ENCODE data around the gene RAB17.

The RAB17 gene, protein sequence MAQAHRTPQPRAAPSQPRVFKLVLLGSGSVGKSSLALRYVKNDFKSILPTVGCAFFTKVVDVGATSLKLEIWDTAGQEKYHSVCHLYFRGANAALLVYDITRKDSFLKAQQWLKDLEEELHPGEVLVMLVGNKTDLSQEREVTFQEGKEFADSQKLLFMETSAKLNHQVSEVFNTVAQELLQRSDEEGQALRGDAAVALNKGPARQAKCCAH

GRCh38 chr2:237590272-237591140 is at the start of gene RAB17:
Gene RAB17, minus strand, starts transcription at chr2:237590734. Its CDS starts 4,580 bp downstream, at chr2:237586154.
- in situ Hi-C loops (cut with MboI; ENCODE audit: low sequenced_read_pairs), result no loop called here

- in situ Hi-C loops (cut with MboI; ENCODE audit: low sequenced_read_pairs), result no loop called here
These were observed 49.3 kb upstream of the RAB17 start for GRCh38 chr2:237639836-237640220.

DNA sequence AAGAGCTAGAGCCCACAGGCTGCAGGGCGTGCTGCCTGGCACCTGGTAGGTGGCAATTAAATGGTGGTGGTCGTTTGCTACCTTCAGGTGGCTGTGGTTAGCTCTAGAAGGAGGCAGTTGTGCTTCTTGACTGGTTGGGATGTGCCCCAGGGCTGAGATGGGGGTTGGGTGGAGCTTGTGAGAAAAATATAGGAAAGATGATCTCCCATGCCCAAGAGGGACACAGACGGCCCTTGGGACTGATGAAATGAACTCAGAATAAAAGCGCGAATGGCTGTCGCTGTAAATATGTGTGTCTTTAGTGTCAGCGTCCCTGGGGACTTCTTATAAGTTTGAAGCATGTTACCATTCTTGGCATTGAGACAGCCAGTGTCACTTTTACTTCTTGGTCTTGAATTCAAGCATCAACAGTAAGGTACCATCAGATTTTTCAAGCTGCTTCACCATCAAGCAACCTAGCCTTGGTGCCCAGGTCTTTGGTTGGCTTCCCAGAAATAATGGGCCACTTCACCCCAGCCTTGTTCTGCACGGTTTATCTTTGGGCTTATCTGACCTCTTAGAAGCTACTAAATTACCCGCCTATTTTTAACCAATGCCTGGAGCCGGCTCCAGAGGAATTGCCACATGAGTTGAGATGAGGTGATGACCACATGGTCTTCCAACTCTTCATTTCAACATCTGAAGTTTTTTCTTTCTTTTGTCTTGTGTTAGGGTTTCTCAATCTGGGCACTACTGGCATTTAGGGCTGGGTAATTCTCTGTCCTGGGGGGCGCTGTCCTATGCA is 48.7 kb upstream of the RAB17 start:
- in situ Hi-C loops (cut with MboI; ENCODE audit: low sequenced_read_pairs), result no loop called here

DNA sequence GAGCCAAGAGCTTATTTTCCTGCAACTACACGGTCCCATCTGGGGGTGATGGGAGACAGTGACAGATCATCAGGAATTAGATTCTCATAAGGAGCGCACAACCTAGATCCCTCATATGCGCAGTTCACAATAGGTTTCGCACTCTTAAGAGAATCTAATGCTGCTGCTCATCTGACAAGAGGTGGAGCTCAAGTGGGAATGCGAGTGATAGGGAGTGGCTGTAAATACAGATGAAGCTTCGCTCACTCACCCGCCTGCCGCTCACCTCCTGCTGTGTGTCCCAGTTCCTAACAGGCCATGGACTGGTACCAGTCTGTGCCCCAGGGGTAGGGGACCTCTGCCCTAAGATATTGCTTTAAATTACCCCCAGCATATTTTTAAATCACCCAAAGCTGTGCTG is 47.6 kb upstream of the RAB17 start:
- in situ Hi-C loops (cut with MboI; ENCODE audit: low sequenced_read_pairs), result no loop called here

- in situ Hi-C loops (cut with MboI; ENCODE audit: low sequenced_read_pairs), result no loop called here
These were observed 47.0 kb upstream of the RAB17 start for GRCh38 chr2:237637429-237638135.

DNA sequence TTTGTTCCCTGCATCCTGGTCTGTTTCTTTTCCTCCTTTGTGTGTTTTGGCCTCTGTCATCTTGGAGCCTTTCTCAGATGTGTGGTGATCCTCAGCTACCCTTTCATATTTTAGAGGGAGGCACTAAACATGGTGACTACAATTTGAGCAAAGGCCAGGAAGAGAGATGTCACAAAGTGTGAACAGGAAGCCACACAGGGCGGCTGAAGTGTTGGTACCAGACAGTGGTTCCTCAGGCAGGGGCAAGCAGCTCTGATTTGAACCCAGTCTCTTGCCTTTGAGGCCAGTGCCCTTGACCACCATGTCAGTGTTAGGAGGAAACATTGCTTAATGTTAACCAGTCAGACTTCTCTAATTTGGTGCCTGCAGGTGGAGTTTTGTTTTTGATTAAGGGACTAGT is 46.0 kb upstream of the RAB17 start:
- in situ Hi-C loops (cut with MboI; ENCODE audit: low sequenced_read_pairs), result no loop called here

GRCh38 chr2:237633061-237633561 is 42.6 kb upstream of the RAB17 start:
- in situ Hi-C loops (cut with MboI; ENCODE audit: low sequenced_read_pairs), result no loop called here

- in situ Hi-C loops (cut with MboI; ENCODE audit: low sequenced_read_pairs), result no loop called here
These were observed 41.5 kb upstream of the RAB17 start for GRCh38 chr2:237631801-237632585.

GRCh38 chr2:237631007-237631785 is 40.7 kb upstream of the RAB17 start:
- in situ Hi-C loops (cut with MboI; ENCODE audit: low sequenced_read_pairs), result no loop called here

GRCh38 chr2:237630216-237631000 is 39.9 kb upstream of the RAB17 start:
- in situ Hi-C loops (cut with MboI; ENCODE audit: low sequenced_read_pairs), result no loop called here

DNA sequence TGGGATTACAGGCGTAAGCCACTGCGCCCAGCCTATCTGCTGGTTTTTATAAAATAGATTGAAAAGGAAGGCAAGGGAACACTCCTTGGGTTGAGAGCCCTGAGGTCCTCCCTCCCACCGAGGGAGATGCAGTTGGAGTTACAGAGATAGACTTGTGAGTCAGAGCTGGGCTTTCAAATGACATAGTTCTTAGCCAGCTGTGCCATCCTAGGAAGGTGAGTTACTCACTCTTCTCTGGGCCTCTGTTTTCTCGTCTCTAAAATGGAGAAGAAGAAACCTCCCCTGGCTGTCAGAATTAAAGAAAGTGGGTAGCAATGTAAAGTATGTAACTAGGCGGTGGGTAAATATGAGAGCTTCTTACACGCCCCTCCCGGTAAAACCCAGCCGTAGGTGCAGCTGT is 39.2 kb upstream of the RAB17 start:
- in situ Hi-C loops (cut with MboI; ENCODE audit: low sequenced_read_pairs), result no loop called here

- in situ Hi-C loops (cut with MboI; ENCODE audit: low sequenced_read_pairs), result no loop called here
These were observed 38.6 kb upstream of the RAB17 start for GRCh38 chr2:237629188-237629534.

- in situ Hi-C loops (cut with MboI; ENCODE audit: low sequenced_read_pairs), result no loop called here
These were observed 38.0 kb upstream of the RAB17 start for GRCh38 chr2:237628247-237629187.

DNA sequence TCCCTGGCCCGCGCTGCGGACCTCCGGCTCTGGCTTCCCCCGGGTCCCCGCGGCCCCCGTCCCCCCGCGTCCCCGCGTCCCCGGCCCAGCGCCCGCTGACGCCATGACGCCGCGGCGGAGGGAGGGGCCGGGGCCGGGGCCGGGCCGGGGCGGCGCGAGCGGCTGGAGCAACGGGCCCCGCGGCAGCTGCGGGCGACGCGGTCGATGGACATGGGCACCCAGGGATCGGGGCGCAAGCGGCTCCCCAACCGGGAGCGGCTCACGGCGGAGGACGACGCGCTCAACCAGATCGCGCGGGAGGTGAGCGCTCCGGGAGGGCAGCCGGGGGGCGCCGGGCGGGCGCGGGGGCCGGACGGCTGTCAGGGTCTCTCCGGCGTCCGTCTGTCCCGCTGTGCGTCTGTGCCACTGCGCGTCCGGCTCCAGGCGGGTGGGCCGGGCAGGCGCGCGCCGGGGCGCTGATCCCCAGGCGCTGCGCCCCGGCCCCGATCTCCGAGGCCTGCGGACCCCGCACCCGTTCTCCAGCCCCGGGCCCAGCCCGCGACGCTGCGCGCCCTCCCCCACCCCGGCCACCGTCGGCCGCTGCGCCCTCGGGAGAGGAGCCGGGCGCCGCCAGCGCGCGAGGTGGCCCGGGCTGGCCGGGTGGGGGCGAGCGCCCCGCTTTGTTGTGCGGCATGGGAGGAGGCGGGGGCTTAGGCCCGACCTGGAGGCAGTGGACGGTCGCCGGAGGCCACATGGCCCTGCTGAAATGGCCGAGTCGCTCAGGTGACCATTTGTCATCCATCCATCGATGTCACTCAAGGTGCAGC is 37.1 kb upstream of the RAB17 start, which contains the start of gene LRRFIP1:
Gene LRRFIP1 (plus strand): TSS at position 147 of the 806 bp plus-strand sequence. CDS start 58 bp downstream, at position 205.
- in situ Hi-C loops (cut with MboI; ENCODE audit: low sequenced_read_pairs), result no loop called here

GRCh38 chr2:237626813-237627440 is 36.4 kb upstream of the RAB17 start:
- in situ Hi-C loops (cut with MboI; ENCODE audit: low sequenced_read_pairs), result no loop called here

DNA sequence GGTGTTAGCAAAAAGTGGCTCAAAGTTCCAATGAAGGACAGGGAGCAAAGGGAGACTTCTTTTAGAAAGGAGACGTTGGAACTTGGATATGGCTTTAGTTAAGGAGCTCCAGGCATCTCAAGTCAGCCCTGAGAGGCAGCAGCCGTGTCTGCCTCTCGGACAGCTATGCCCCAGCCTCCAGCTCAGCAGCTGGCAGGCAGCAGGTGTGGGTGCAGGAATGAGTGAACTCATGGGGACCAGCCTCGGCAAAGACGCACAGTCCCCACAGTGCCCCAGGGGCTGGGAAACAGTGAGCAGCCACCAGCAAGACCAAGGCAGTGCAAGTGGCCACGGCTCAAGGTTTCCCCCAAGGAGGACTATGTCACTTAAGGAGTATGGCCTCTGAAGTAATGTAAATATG is 35.2 kb upstream of the RAB17 start:
- in situ Hi-C loops (cut with MboI; ENCODE audit: low sequenced_read_pairs), result no loop called here

Measured in HL-60/S4 (cell line).